Kidney (tissue), 14 donors: ENCODE results near the gene HJURP. TPM values are rescaled to one million over a fixed set of nuclear protein-coding genes. Genes with fewer than 3 reads are reported as not detected.

Experiments used
- DNase-seq, 5 donors: peaks; one replicate each; pipeline ENCODE4 v3.0.0-alpha.2; 2013 to 2020
- FAIRE-seq: peaks from 2 replicates; lab custom pipeline; 2012; peaks lifted over from hg19 to GRCh38; lab: Jason Lieb, UNC
- H3K27ac ChIP-seq, 2 donors: one replicate each; pipeline ENCODE4 v1.7.0; 2013; ENCODE audit warnings: low read depth in 2 of 2, low read length in 2 of 2, inconsistent platforms in 1 of 2
- H3K27me3 ChIP-seq: one replicate; pipeline ENCODE4 v1.7.1; 2013; ENCODE audit warnings: low read length, inconsistent platforms; ENCODE audit not compliant: control insufficient read depth, insufficient read depth
- H3K36me3 ChIP-seq, 3 donors: one replicate each; pipeline versions ENCODE4 v1.7.0 to v1.7.1; 2013; ENCODE audit warnings: low read length in 3 of 3, control low read depth in 1 of 3, inconsistent platforms in 1 of 3; ENCODE audit not compliant: insufficient read depth in 3 of 3, control insufficient read depth in 2 of 3
- H3K4me1 ChIP-seq, 3 donors: one replicate each; pipeline versions ENCODE4 v1.7.0 to v1.7.1; 2013; ENCODE audit warnings: low read length in 3 of 3, inconsistent platforms in 1 of 3, low read depth in 1 of 3; ENCODE audit not compliant: control insufficient read depth in 2 of 3, insufficient read depth in 2 of 3
- H3K4me3 ChIP-seq, 3 donors: one replicate each; pipeline versions ENCODE4 v1.7.0 to v1.8.1; 2013; ENCODE audit warnings: low read length in 3 of 3, control low read depth in 1 of 3, inconsistent platforms in 1 of 3
- H3K9ac ChIP-seq, 3 donors: one replicate each; pipeline versions ENCODE4 v1.7.0 to v1.7.1; 2013; ENCODE audit warnings: low read length in 3 of 3, control low read depth in 1 of 3, inconsistent platforms in 1 of 3
- H3K9me3 ChIP-seq, 3 donors: one replicate each; pipeline versions ENCODE4 v1.7.0 to v1.7.1; 2013; ENCODE audit warnings: low read length in 3 of 3, control low read depth in 1 of 3, inconsistent platforms in 1 of 3; ENCODE audit not compliant: control insufficient read depth in 2 of 3, insufficient read depth in 1 of 3
- intact Hi-C: fragments of 100-400 bp; cut with DNase I; formaldehyde crosslinking; loops from one replicate; pipeline ENCODE4 v1.11.1; 2022
- polyA plus RNA-seq: library from polyadenylated mRNA; stranded (reverse); fragments of 350-450 nt; fragmentation: Illumina TruSeq; extraction: RNeasy Lipid Tissue Mini Kit (QIAGEN cat#74804); gene quantifications from one replicate; pipeline ENCODE4 v1.2.3, GENCODE V29; 2014; ENCODE audit warnings: low read depth, low replicate concordance; ENCODE audit not compliant: insufficient read depth
- total RNA-seq: library from RNA; stranded (reverse); fragmentation: NEBNext Ultra II Directional; extraction: Animal tissue kit (Norgen Biotek cat#: 25700); gene quantifications from one replicate; pipeline ENCODE4 v1.2.1, GENCODE V29; 2021
- TF ChIP-seq, protein P1 (sequence below): IDR thresholded peaks from 3 replicates; pipeline ENCODE4 v1.5.1; 2012; ENCODE audit warnings: mild to moderate bottlenecking, moderate library complexity, borderline replicate concordance; ENCODE audit not compliant: insufficient read depth; ENCODE audit errors: extremely low read depth
- donor health status: control.
- donor health status: control.
- donor health status: control.
- donor health status: control.
- donor health status: control.
- donor health status: DM: yes; HTN: yes; CAD: no.
- donor health status: Normal renal cell carcinoma (clear cell type).

The HJURP gene
- total and polyA plus RNA-seq, 2 donors from 2014 or later: 0.94 TPM; not detected in 1

DNA sequence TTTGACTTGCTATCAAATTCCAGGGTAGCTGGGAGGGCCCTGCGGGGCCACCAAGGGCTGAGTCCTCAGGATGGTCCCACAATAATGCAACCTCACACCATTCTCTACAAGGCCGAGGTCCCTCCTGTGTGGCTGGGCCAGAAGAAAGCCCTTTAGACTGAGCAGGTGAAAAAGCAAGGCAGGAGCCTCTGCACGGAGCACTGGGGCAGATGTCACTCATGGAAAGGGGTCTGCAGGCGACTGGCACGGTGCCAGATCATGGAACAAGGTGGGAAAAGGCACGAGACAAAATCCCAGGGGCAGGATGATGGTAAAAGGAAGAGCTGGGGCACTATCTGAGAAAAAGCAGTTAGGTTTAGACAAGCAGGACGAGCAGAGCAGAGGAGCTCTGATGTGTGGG is 16.1 kb downstream of the HJURP start:
- Histone ChIP-seq H3K9me3 (no peaks in the 10 kb centered on the region), H3K36me3 (no peaks in the 10 kb centered on the region), H3K4me3 (no peak overlapping the region), H3K27me3 (no peaks in the 10 kb centered on the region), H3K9ac (no peak overlapping the region), H3K4me1 (no peaks in the 10 kb centered on the region), H3K27ac (no peak overlapping the region)
- TF ChIP-seq, protein P1, sequence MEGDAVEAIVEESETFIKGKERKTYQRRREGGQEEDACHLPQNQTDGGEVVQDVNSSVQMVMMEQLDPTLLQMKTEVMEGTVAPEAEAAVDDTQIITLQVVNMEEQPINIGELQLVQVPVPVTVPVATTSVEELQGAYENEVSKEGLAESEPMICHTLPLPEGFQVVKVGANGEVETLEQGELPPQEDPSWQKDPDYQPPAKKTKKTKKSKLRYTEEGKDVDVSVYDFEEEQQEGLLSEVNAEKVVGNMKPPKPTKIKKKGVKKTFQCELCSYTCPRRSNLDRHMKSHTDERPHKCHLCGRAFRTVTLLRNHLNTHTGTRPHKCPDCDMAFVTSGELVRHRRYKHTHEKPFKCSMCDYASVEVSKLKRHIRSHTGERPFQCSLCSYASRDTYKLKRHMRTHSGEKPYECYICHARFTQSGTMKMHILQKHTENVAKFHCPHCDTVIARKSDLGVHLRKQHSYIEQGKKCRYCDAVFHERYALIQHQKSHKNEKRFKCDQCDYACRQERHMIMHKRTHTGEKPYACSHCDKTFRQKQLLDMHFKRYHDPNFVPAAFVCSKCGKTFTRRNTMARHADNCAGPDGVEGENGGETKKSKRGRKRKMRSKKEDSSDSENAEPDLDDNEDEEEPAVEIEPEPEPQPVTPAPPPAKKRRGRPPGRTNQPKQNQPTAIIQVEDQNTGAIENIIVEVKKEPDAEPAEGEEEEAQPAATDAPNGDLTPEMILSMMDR: no peak
- FAIRE-seq (no peak), DNase-seq (no peak)
- intact Hi-C loops: no loop called here

DNA sequence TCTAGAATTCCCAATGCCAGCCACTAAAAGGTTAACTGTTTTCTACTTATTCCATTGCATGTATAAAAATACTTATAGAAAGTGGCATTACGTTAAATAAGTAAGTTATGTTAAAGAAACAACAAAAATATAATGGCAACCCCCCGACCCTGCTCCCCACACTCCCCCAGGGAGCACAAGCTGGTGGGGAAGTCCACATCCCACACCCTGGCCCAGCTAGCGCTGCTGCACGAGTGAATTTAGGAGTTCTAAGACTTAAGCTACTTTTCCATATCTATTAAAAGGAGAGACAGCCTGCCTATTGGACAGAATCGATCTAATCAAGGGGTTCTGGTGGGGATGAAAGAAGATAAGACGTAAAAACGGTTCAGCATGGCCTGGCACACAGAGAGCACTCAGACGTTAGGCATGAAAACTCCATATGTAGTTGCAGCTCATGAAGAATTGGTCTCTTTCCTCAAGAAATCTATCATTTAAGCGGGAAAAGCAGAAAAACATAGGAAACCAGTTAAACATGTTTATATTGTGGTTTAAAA is 16.6 kb downstream of the HJURP start:
- H3K4me1 ChIP-seq: no peaks in the 10 kb centered on the region
- no peak overlapping the region for H3K9ac ChIP-seq
- H3K36me3 ChIP-seq: no peaks in the 10 kb centered on the region
- no peaks in the 10 kb centered on the region for H3K9me3 ChIP-seq
- no peak overlapping the region for H3K4me3 ChIP-seq
- TF ChIP-seq, protein P1: no peak
- DNase-seq (no peak), FAIRE-seq (no peak)
- intact Hi-C loops: no loop called here
- no peak overlapping the region for H3K27ac ChIP-seq
- no peaks in the 10 kb centered on the region for H3K27me3 ChIP-seq

DNA sequence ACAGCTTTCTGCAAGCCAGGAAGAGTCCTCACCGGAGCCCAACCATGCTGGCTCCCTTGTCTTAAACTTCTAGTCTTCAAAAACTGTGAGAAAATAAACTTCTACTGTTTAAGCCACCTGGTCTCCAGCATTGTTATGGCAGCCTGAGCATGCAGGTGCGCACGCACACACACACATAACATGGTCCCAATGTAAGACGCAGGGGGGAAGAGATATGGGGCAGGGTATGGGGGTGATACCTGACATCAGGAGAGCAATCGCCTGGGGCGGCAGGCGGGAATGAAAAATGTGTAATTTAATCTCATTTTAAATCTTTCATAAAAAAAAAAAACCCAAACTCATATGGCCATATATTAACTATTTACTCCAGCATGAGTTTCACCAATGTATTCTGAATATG is 18.0 kb downstream of the HJURP start:
- Histone ChIP-seq H3K4me1 (no peaks in the 10 kb centered on the region), H3K9ac (no peak overlapping the region), H3K27me3 (no peaks in the 10 kb centered on the region), H3K4me3 (no peak overlapping the region), H3K9me3 (no peaks in the 10 kb centered on the region), H3K27ac (no peak overlapping the region), H3K36me3 (no peaks in the 10 kb centered on the region)
- intact Hi-C loops: no loop called here
- TF ChIP-seq, protein P1: no peak
- no peak for FAIRE-seq
- DNase-seq: no peak
